WI38 (cell line): Measurements from ENCODE around the gene HIGD1B.

Experiments
- H3K4me3 ChIP-seq: 2 replicates; pipeline ENCODE4 v1.5.1; 2011; ENCODE audit warnings: low read depth, mild to moderate bottlenecking, control low read depth, low read length
- CTCF ChIP-seq: IDR thresholded peaks from 2 replicates; pipeline ENCODE4 v1.5.1; 2012; ENCODE audit warnings: low read depth, mild to moderate bottlenecking, control low read depth, low read length

The HIGD1B gene

GRCh38 chr17:44829523-44830358 is 17.9 kb upstream of the HIGD1B start, which contains the start of gene GJC1:
GJC1 (minus strand) TSS chr17:44830287; CDS start chr17:44805817, 24,470 bp downstream.
- H3K4me3 ChIP-seq: peak within 1 kb of the TSS; percentile 89
- no peak for TF ChIP-seq CTCF

GRCh38 chr17:44830359-44831288 is 17.1 kb upstream of the HIGD1B start:
- TF ChIP-seq CTCF: no peak
- H3K4me3 ChIP-seq: peak overlapping the region; percentile 89

- no peak overlapping the region for H3K4me3 ChIP-seq
- TF ChIP-seq CTCF: no peak
Observed at GRCh38 chr17:44831371-44831770, 16.3 kb upstream of the HIGD1B start.

- H3K4me3 ChIP-seq: no peak overlapping the region
- TF ChIP-seq CTCF: no peak
Observed at GRCh38 chr17:44832805-44833204, 14.9 kb upstream of the HIGD1B start.

GRCh38 chr17:44837196-44837595 is 10.5 kb upstream of the HIGD1B start:
- H3K4me3 ChIP-seq: no peak overlapping the region
- TF ChIP-seq CTCF: no peak

GRCh38 chr17:44840274-44840673 is 7.4 kb upstream of the HIGD1B start:
- no peak overlapping the region for H3K4me3 ChIP-seq

More at GRCh38 chr17:44840274-44840673, 7.4 kb upstream of the HIGD1B start:
- TF ChIP-seq CTCF: no peak
